CD4-positive, alpha-beta T cell treated with Interleukin-15 for 4 hours (primary cell): ENCODE data around the gene KCNT2.
"Not testable (repeated sequence)": the region's sequence is repeated elsewhere in the genome, so short reads cannot be mapped to it uniquely, and the experiment has no call there.

Source experiments
- DNase-seq: peaks from one replicate; pipeline ENCODE4 v3.0.0-alpha.2; 2020; ENCODE audit warnings: low spot score

The KCNT2 gene

DNA sequence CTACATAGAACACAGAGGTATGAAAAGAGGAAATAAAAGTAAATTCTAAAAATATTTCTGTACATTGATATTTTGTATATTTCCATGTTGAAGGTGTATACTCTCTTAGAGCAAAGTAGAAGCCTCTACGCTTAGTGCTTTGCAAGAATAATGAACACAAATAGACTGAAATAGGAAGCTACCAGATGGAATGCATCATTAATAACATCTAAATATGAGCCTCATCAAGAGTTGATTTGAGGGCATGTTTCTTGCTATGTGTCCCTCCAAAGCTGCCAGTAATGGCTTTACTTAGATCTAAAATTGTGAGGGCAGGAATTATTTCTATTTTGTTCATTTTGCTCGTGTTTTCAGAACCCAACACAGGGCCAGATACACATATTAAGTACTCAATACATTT, 94.4 kb downstream of the KCNT2 start:
- DNase-seq: no peak

DNA sequence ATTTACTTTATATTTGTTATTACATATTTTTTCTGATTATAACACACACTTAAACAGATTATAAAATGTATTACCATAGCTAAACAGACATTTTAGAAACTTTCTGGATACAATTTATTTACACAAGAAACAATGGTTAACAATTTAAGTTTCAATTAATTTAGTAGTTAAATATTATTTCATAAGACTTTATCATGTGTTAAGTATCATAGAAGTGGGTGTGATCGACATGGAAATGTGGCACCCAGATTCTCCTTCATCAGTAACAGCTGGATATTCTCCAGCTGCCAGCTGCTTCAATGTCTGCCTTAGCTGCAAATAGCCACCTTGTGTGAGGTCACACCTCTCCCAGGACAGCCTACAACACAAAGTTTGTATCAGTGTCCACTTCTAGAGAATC, 97.8 kb downstream of the KCNT2 start:
- no peak for DNase-seq

DNA sequence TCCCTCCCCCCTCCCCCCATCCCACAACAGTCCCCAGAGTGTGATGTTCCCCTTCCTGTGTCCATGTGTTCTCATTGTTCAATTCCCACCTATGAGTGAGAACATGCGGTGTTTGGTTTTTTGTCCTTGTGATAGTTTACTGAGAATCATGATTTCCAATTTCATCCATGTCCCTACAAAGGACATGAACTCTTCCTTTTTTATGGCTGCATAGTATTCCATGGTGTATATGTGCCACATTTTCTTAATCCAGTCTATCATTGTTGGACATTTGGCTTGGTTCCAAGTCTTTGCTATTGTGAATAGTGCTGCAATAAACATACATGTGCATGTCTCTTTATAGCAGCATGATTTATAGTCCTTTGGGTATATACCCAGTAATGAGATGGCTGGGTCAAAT, 104.0 kb downstream of the KCNT2 start:
- not testable (repeated sequence) for DNase-seq

DNA sequence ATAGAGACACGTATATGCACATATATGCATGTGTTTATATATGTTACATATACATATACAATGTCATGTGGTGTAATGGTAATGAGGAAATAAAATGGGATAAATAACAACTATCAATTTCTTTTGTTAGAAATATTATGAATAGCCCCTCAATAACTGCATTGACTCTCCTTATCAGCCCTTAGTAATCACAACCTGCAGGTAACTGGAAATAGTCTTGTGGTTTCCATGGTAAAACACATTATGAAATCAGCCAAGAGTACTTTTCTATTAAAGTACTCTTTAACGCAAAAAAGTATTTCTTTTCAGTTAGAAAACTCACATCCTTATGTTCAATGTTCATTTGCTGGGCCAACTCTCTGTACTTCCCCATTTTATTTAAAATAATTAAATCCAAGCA, 105.8 kb downstream of the KCNT2 start:
- DNase-seq: no peak

DNA sequence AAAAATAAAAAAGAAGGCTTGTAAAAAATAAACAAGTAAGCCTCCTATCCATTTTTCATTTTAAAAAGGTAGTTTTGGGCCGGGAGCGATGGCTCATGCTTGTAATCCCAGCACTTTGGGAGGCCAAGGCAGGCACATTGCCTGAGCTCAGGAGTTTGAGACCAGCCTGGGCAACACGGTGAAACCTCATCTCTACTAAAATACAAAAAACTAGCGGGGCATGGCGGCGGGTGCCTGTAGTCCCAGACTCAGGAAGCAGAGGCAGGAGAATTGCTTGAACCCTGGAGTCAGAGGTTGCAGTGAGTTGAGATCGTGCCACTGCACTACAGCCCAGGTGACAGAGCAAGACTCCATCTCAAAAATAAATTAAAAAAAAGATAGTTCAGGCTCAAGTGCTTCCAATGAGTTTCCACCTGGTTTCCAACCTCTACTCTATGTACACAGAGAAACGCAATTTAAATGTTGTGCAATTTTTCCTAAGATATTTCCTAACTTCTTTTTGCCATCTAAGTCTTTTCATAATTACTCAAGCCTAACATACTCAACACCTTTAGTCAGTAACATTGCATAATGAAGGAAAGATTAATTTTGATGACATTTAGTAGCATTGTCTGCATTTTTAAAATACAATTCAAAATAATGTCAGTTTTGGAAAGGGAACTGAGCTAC, 106.3 kb downstream of the KCNT2 start:
- DNase-seq: no peak

DNA sequence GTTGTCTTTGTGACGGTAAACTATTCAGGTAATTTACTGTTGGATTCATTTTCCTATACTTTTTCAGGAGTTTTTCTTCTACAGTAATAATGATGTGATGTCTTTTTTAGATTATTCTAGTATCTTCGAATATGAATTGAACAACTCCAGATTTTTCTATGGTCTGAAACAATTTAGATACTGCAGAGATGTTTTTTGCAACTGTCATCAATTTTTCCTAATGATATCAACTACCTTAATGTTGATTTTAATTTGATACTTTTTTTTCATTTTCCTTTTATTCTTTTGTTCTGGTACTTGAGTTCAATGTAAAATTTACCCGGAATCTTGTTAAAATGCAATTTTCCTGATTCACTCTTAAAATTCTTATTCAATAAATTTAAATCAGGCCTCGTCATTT, 110.4 kb downstream of the KCNT2 start:
- DNase-seq: no peak

DNA sequence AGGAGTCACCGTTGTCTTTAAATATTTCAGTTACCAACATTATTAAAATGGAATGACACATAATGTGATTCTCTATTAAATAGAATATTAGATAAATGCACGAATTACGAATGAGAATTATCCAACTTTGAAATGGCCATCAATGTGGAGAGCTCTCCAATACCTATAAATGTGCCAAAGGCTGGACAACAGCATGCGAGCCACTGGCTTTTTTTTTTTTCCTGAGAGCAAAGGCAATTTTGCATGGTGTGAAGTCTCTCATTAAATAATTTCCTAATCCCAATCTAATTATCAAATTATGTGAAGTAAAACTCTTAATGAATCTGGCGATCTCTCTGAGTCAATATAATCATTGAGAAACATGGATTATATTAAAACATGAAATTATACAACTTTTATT, 113.5 kb downstream of the KCNT2 start:
- no peak for DNase-seq

DNA sequence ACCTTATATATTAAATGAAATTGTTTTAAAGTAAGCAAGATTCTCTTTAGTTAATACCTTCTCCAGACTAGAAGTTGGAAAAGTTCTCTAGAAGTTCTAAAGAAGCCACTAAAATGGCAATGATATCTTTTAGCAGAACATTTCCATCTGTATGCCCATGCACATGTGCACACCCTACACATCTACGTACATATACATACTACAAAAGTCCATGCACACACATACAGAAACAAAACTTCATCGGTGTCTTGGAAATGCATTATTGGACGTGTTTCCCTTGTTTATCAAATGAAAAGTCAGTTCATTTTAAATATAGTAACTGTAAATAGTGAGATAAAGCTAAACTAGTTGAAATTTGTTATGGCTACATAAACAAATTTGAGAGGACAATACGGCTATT, 114.4 kb downstream of the KCNT2 start:
- DNase-seq: no peak

DNA sequence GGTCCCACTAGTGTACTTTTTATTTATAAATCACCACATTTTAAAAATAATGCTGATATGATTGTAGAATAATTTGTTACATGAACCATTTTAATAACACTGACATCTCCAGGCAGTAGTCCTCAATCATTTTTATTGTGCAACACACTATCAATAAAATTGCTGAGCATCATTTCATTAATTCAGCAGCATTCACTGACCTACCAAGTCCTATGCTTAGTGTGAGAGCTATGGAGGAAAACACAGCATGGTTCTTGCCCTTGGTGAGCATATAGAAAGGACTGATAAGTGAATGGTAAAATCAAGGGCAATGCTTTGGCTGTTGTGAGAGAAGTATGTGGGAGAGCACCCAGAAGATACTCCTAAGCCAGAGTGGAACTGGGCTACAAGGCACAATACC, 119.7 kb downstream of the KCNT2 start:
- no peak for DNase-seq

DNA sequence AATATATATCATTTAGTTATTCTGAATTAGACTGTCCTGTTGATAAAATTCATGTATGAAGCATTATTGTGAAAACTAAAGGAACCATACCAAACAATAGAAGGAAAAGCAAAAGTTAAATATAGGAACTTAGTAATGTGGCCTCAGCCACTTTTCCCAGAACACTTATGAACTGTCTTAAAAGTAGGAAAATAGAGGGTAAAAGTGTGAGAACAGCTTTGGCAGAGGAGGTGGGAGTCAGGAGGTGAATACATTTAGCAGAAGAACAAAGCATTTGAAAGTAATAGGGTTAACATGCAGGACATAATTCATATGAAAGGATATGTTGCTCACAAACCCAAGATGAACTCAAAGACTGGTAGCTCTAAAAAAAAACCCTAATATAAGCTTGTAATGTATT, 121.9 kb downstream of the KCNT2 start:
- no peak for DNase-seq

DNA sequence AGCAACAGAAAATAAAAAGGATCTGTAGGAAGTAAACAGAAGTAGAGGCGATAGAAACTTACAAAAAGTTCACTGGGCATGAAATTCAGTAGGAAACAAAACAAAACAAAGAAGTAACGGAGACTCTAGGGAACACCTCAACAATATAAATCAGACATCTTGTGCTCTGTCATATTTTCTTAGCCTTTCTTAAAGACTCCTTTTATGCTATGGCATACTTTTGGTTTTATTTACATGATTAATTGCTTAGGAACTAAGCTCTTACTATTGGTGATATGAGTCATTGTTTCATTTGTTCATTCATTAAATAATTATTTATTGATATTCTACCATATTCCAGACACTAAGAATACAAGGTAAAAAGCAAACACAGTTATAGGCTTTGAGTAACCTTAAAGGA, 126.6 kb downstream of the KCNT2 start:
- DNase-seq: no peak

DNA sequence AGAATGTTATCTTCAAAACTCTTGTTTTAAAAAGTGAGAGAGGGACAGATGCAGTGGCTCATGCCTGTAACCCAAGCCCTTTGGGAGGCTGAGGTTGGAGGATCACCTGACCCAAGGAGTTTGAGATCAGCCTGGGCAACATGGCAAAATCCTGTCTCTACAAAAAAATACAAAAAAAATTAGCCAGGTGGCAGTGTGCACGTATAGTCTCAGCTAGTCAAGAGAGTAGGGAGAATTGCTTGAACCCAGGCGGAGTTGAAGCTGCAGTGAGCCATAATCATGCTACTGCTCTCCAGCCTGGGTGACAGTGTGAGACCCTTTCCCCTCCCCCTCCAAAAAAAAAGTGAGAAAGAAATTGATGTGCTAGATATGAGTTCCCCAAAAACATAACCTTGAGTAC, 131.0 kb downstream of the KCNT2 start:
- DNase-seq: no peak

DNA sequence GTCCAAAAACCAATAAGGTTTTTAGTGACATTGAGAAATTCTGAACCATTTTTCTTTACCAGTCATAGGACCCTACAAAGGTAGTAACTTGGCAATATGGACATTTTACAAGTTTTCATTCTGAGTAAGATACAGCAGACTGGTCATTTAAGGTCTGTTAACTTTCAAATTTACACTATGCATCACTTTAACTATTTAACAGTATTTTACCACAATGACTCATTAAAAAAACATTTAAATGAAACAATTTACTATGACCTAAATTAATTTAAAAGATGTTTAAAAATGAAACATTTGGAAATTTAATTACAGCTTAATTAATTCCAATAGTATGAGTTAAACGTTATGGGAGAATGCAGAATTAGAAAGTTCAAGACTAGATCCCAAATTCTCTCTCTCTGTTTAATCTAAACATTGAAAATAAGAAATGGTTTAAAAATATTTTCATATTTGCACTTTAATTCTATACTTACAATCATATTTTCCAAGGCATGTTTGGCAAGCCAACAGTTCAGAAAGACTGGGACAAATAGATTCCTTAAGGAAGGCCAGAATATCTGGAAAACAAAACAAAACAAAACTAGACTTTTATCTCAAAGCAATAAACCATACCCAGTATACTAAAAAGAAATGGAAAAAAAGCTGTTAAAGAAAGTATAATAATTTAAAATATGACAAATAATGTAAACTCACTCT, 140.9 kb downstream of the KCNT2 start:
- DNase-seq: no peak

DNA sequence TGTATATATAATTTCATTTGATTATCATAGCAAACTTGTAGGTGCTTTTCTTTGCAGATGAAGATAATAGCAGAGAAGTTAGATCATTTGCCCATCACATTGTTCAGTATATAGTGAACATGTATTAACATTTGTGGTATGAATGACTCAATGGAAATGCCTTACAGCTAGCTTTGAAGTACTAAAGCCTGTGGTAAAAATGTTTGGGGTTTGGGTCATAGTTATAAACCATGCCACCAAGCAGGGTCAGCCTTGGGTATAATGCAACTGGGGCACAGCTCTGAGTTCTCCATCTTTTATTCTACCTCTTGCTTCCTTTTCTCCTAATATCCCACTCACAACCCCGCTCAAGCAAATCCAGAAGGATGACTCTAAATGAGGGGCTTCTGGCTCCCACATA, 141.6 kb downstream of the KCNT2 start:
- DNase-seq: no peak

DNA sequence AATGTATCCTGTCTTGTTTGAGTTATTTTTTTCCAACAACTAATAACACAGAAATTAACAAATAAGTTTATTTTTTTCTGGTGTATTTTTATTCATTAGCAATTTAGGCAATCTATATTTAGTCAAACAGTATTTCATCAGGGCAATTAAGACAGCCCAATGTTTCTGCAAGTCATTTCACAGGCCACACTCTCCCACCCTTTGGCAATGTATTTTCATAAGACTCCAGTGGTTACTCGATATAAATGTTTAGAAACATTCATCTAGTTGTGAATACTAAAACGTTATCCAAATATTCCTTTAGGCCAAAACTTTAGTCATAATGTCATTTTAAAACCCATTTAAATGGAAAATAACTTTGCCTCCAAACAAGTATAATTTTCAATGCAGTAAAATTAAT, 142.1 kb downstream of the KCNT2 start:
- DNase-seq: no peak

DNA sequence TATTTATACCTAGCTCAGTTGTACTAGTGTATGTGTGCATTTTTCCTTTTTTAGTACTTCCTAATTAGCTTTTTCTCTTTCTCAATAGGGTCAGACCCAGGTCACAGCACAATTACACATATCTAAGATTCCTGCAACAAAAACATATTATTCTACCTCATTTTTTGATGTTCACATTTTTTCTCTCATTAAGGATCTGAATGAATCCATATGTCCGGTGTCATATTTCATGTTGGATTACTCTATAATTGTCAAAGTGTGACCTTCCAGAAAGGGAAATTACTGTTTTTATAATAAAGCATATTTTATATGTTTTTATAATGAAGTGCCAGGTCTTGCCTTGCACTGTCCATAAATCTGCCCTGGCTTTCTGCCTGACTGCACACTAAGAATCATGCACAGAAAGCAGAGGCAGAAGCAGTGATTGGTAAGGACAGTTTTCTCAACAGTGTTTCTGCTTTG, 143.7 kb downstream of the KCNT2 start:
- DNase-seq: no peak

DNA sequence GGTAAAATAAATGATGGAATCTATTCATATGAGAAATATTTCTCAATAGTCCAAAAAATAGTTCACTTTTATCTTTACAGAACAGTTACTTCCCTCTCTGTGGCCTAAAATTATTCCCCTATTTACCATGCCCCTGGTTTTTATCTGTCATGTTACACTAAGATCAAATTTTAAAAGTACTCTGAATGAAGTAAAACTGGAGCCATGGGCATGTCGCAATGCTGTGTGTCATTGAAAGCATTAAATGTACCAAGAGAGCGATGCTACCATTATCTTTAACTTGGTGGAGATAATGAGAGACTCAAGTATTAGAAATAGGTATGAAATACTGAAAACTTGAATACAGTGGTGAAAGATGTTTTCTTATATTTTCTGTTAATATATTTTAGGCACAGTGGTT, 146.2 kb downstream of the KCNT2 start:
- no peak for DNase-seq

DNA sequence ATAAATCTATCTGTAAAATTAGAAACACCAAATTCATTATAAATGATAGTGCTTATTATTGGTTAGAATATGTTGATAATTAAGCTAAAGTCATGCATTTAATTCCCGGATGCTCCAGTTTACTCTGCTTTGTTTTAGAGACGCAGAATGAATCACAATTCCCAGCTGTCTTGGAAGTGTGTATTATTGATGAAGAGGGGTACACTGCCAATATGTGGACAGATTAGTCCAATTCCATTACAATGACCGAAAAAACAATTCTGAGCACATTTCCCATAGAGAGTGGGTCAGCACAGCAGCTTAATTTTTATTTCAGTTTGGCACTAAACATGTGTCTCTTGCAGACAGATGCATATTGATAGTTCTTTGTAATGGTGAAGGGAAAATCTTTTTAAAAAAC, 146.7 kb downstream of the KCNT2 start:
- no peak for DNase-seq

DNA sequence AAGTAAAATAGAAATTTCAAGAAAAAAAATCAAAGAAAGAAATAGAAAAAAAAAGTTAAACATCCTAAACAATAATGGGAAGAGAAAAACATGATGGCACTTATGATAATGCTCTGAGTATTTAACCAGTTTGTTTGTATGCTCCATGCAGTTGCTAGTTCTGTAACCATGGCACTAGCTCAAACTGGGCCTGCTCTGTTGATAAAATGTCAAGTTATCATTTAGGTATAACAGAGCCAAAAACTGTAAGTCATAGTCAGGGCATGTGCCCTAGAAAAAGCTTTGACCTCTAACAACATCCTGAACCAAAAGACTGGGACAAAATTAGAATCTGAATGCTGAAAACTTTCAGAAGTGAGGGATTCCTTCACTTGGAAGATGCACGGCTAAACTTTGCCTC, 148.9 kb downstream of the KCNT2 start:
- DNase-seq: no peak

DNA sequence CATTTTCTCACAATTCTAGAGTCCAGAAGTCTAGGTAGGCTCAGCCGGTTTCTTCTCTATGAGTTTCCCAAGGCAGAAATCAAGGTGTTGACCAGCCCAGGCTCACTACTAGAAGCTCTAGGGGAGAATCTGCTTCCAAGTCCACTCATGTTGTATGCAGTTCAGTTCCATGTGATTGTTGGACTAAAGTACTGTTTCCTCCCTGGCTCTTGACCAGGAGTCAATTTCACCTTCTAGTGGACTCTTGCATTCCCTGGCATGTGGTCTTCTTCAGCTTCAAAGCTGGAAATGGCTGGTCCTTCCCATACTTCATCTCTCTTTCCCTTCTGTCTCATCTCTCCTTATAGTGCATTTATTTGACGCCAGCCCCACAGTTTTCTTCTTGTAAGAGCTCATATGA, 153.4 kb downstream of the KCNT2 start:
- DNase-seq: no peak

DNA sequence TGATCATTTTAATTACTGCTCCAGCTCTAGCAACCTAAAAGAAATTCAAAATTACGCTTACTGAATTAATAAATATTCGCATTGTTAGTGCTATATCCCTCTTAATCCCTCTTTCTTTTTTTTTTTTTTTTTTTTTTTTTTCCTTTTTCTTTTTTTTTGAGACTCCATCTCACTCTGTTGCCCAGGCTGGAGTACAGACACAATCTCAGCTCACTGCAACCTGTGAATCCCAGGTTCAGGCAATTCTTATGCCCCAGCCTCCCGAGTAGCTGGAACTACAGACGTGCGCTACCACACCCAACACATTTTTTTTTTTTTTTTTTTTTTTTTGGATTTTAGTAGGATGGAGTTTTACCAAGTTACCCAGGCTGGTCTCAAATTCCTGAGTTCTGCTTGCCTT, 157.1 kb downstream of the KCNT2 start:
- DNase-seq: no peak

DNA sequence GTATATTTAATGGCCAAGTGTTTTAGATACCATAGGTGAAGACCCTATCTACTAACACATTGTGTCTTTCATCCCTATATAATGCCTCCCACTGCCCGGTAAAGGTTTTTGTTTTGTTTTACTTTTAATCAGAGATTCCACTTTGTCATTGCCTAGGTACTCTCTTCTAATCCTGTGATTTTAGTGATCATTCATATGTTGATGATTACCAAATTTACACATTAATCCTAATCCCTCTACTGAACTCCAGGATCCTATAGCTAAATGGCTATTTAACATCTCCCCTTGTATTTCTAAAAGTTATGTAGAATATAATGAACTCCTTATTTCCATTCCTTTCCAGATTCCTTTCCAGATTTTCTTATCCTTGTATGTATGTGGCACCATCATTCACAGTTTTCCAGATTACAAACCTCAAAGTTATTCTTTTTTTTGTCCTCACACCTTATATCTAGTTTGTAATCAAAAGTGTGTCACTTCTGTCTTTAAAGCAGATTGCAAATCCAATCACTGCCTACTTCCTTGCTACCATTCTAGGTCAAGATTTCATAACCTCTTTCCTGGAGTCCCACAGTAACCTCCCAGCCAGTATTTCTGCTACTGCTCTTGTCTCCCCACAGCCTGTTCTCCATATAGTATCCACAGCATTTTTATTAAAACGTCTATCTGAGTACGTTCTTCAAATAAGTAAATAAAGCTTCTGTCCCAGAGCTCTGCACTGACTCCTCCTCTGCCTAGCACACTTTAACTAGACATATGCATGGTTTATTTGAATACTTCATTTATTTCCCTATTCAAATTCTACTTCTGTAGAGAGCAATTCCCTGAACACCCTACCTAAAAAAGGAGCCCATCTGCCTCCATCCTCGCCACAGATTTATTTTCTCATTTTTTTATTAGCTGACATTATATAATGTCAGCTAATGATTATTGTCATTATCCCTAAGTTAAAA, 157.8 kb downstream of the KCNT2 start:
- no peak for DNase-seq

DNA sequence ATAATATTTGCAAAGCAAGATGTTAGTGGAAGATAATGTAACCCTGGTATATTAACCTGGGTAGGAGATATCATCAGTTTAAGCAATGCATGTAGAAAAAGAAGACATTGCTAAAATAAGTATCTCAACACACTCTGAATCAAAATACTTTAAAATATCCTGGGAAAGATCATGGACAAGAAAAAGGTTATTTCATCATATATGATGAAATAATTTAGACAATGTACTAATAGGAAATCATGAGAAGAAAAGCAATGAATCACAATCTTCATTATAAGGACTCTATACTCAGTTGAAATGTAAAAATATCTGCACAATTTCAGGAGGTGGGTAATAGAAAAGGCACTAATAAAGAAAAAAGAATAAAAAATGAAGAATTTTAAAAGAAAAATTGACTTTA, 158.8 kb downstream of the KCNT2 start:
- DNase-seq: no peak
